Neural cell (in vitro differentiated cells): Measurements from ENCODE around the gene PRSS27. TPM values are rescaled to one million over a fixed set of nuclear protein-coding genes. Genes with fewer than 3 reads are reported as not detected.
"Not testable (repeated sequence)": the region's sequence is repeated elsewhere in the genome, so short reads cannot be mapped to it uniquely, and the experiment has no call there.

Experiments
- H2AFZ ChIP-seq: fragments of 200-600, 300-800 bp; sonication (generic), shearing (Covaris generic); 2 replicates; pipeline ENCODE4 v1.6.0; 2014; ENCODE audit warnings: low read depth, mild to moderate bottlenecking, antibody characterized with exemption, low read length, moderate library complexity
- H3F3A ChIP-seq: fragments of 200-600 bp; shearing (Covaris generic); 2 replicates; pipeline ENCODE4 v1.6.1; 2016; ENCODE audit warnings: mild to moderate bottlenecking, moderate library complexity, mixed read lengths, antibody characterized with exemption, low read length; ENCODE audit not compliant: insufficient read depth, poor library complexity, severe bottlenecking
- H3K27ac ChIP-seq: fragments of 200-600, 300-800 bp; sonication (generic), shearing (Covaris generic); 2 replicates; pipeline ENCODE4 v1.5.1; 2014; ENCODE audit warnings: mild to moderate bottlenecking, low read length, moderate library complexity
- H3K27me3 ChIP-seq: fragments of 300-800, 200-600 bp; sonication (generic), shearing (Covaris generic); 2 replicates; pipeline ENCODE4 v1.6.0; 2014; ENCODE audit warnings: mild to moderate bottlenecking, low read depth, low read length, moderate library complexity; ENCODE audit not compliant: insufficient read depth
- H3K36me3 ChIP-seq: fragments of 300-800, 200-600 bp; sonication (generic), shearing (Covaris generic); 2 replicates; pipeline ENCODE4 v1.5.1; 2014; ENCODE audit warnings: mild to moderate bottlenecking, antibody characterized with exemption, low read length, moderate library complexity; ENCODE audit not compliant: insufficient read depth
- H3K4me2 ChIP-seq: fragments of 300-800, 200-600 bp; sonication (generic), shearing (Covaris generic); 2 replicates; pipeline ENCODE4 v1.6.0; 2014; ENCODE audit warnings: mild to moderate bottlenecking, low read length
- H3K4me3 ChIP-seq: fragments of 300-800, 200-600 bp; sonication (generic), shearing (Covaris generic); 2 replicates; pipeline ENCODE4 v1.5.1; 2014; ENCODE audit warnings: mild to moderate bottlenecking, low read length, moderate library complexity
- H3K79me2 ChIP-seq: fragments of 200-600 bp; shearing (Covaris generic); replicated peaks from 2 replicates; pipeline ENCODE4 v1.6.0; 2014; ENCODE audit warnings: mild to moderate bottlenecking, low read length, moderate library complexity; ENCODE audit not compliant: insufficient read depth
- H3K9ac ChIP-seq: fragments of 300-800, 200-600 bp; sonication (generic), shearing (Covaris generic); 2 replicates; pipeline ENCODE4 v1.6.1; 2016; ENCODE audit warnings: mild to moderate bottlenecking, low read length, mixed read lengths
- H3K9me2 ChIP-seq: fragments of 200-600 bp; shearing (Covaris generic); 2 replicates; pipeline ENCODE4 v1.6.1; 2016; ENCODE audit warnings: mild to moderate bottlenecking, low read length, mixed read lengths; ENCODE audit not compliant: insufficient read depth
- H3K9me3 ChIP-seq: fragments of 200-600, 300-800 bp; sonication (generic), shearing (Covaris generic); 2 replicates; pipeline ENCODE4 v1.6.1; 2016; ENCODE audit warnings: mild to moderate bottlenecking, mixed run types, low read length, moderate library complexity, mixed read lengths
- H4K20me1 ChIP-seq: fragments of 200-600 bp; shearing (Covaris generic); 2 replicates; pipeline ENCODE4 v1.6.1; 2016; ENCODE audit warnings: mild to moderate bottlenecking, mixed run types; ENCODE audit not compliant: insufficient read depth
- CTCF ChIP-seq: fragments of 450-650 bp; IDR thresholded peaks from 2 replicates; pipeline ENCODE4 v1.5.1; 2014; ENCODE audit warnings: antibody characterized with exemption, mild to moderate bottlenecking, moderate library complexity; ENCODE audit not compliant: poor library complexity, severe bottlenecking
- EP300 ChIP-seq: fragments of 450-650 bp; conservative IDR thresholded peaks from 2 replicates; pipeline ENCODE4 v1.6.1; 2014; ENCODE audit warnings: antibody characterized with exemption, mild to moderate bottlenecking, moderate library complexity; ENCODE audit not compliant: poor library complexity, severe bottlenecking
- EZH2 ChIP-seq: fragments of 200-600, 300-800 bp; shearing (Covaris generic), sonication (generic); IDR thresholded peaks from 2 replicates; pipeline ENCODE4 v1.6.1; 2014; ENCODE audit warnings: antibody characterized with exemption, low read length, borderline replicate concordance, mild to moderate bottlenecking; ENCODE audit not compliant: insufficient read depth, poor library complexity, severe bottlenecking
- POLR2AphosphoS5 ChIP-seq: IDR thresholded peaks from 2 replicates; pipeline ENCODE4 v1.6.1; 2012
- RAD21 ChIP-seq: fragments of 450-650 bp; conservative IDR thresholded peaks from 2 replicates; pipeline ENCODE4 v1.6.1; 2014; ENCODE audit warnings: antibody characterized with exemption, mild to moderate bottlenecking, moderate library complexity
- REST ChIP-seq: IDR thresholded peaks from 2 replicates; pipeline ENCODE4 v1.6.1; 2012; ENCODE audit warnings: borderline replicate concordance
- TAF1 ChIP-seq: IDR thresholded peaks from 2 replicates; pipeline ENCODE4 v1.6.1; 2012; ENCODE audit warnings: low read depth
- polyA plus RNA-seq: library from polyadenylated mRNA; depleted of rRNA; stranded (reverse); fragments of >200 nt; gene quantifications from 2 replicates; pipeline ENCODE4 v1.2.3, GENCODE V29; 2014

PRSS27 gene
- polyA plus RNA-seq, 1 donor from 2014 or later = 5.9 TPM

- no peaks in the 10 kb centered on the region for H4K20me1 ChIP-seq
- TF ChIP-seq EP300 (no peak), POLR2AphosphoS5 (no peak), REST (no peak), RAD21 (no peak), TAF1 (no peak), EZH2 (no peak), CTCF (no peak)
- H2AFZ ChIP-seq = no peak overlapping the region
- no peak overlapping the region for H3K9ac ChIP-seq
- H3K36me3 ChIP-seq = no peaks in the 10 kb centered on the region
- H3K4me3 ChIP-seq = no peak overlapping the region
- no peaks in the 10 kb centered on the region for H3K9me2 ChIP-seq
- H3K9me3 ChIP-seq = no peaks in the 10 kb centered on the region
- H3K79me2 ChIP-seq = peaks cover 3% of the 10 kb centered on the region
- no peak overlapping the region for H3K27ac ChIP-seq
- no peaks in the 10 kb centered on the region for H3F3A ChIP-seq
- no peaks in the 10 kb centered on the region for H3K27me3 ChIP-seq
- H3K4me2 ChIP-seq = no peak overlapping the region
Observed at GRCh38 chr16:2689968-2690801, 29.8 kb downstream of the PRSS27 start.

- not testable (repeated sequence) for H3F3A ChIP-seq, H4K20me1 ChIP-seq, H3K79me2 ChIP-seq
Observed at GRCh38 chr16:2689422-2689821, 30.6 kb downstream of the PRSS27 start.

More at GRCh38 chr16:2689422-2689821, 30.6 kb downstream of the PRSS27 start:
- H3K36me3 ChIP-seq, H2AFZ ChIP-seq, H3K27ac ChIP-seq, H3K4me2 ChIP-seq, H3K9me2 ChIP-seq, H3K9me3 ChIP-seq, H3K9ac ChIP-seq, H3K27me3 ChIP-seq, H3K4me3 ChIP-seq: not testable (repeated sequence)
